ENCODE results near the gene OR51V1.

DNA sequence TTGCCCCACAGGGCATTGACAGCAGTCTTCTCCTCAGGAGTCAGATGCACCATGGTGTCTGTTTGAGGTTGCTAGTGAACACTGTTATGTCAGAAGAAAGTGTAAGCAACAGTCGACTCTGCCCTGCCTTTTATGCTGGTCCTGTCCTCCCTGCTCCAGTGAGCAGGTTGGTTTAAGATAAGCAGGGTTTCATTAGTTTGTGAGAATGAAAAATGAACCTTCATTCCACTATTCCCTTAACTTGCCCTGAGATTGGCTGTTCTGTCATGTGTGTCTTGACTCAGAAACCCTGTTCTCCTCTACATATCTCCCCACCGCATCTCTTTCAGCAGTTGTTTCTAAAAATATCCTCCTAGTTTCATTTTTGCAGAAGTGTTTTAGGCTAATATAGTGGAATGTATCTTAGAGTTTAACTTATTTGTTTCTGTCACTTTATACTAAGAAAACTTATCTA, 33.9 kb upstream of the OR51V1 start, which contains the start of gene HBD:
- TF ChIP-seq, protein P1, sequence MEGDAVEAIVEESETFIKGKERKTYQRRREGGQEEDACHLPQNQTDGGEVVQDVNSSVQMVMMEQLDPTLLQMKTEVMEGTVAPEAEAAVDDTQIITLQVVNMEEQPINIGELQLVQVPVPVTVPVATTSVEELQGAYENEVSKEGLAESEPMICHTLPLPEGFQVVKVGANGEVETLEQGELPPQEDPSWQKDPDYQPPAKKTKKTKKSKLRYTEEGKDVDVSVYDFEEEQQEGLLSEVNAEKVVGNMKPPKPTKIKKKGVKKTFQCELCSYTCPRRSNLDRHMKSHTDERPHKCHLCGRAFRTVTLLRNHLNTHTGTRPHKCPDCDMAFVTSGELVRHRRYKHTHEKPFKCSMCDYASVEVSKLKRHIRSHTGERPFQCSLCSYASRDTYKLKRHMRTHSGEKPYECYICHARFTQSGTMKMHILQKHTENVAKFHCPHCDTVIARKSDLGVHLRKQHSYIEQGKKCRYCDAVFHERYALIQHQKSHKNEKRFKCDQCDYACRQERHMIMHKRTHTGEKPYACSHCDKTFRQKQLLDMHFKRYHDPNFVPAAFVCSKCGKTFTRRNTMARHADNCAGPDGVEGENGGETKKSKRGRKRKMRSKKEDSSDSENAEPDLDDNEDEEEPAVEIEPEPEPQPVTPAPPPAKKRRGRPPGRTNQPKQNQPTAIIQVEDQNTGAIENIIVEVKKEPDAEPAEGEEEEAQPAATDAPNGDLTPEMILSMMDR (IDR thresholded peaks at IDR 0.05): no peak
- no peak for TF ChIP-seq MYC (IDR thresholded peaks at IDR 0.05; ENCODE audit: borderline replicate concordance, low read length)
